IPS-18a (cell line): ENCODE data around the gene SMYD3.

Source experiments
- H3K27ac ChIP-seq: one replicate; pipeline ENCODE4 v1.5.1; 2013; ENCODE audit warnings: low read length
- H3K27me3 ChIP-seq: one replicate; pipeline ENCODE4 v1.6.1; 2013; ENCODE audit warnings: mild to moderate bottlenecking, low read length; ENCODE audit not compliant: control insufficient read depth, insufficient read depth
- H3K36me3 ChIP-seq: one replicate; pipeline ENCODE4 v1.6.1; 2013; ENCODE audit warnings: low read depth, low read length; ENCODE audit not compliant: control insufficient read depth
- H3K4me1 ChIP-seq: one replicate; pipeline ENCODE4 v1.6.1; 2013; ENCODE audit warnings: low read depth, low read length; ENCODE audit not compliant: control insufficient read depth
- H3K4me3 ChIP-seq: one replicate; pipeline ENCODE4 v1.5.1; 2013; ENCODE audit warnings: low read length
- H3K9ac ChIP-seq: one replicate; pipeline ENCODE4 v1.6.1; 2013; ENCODE audit warnings: mild to moderate bottlenecking, low read length, moderate library complexity
- H3K9me3 ChIP-seq: one replicate; pipeline ENCODE4 v1.6.1; 2013; ENCODE audit warnings: low read depth, low read length; ENCODE audit not compliant: control insufficient read depth

Gene SMYD3

DNA sequence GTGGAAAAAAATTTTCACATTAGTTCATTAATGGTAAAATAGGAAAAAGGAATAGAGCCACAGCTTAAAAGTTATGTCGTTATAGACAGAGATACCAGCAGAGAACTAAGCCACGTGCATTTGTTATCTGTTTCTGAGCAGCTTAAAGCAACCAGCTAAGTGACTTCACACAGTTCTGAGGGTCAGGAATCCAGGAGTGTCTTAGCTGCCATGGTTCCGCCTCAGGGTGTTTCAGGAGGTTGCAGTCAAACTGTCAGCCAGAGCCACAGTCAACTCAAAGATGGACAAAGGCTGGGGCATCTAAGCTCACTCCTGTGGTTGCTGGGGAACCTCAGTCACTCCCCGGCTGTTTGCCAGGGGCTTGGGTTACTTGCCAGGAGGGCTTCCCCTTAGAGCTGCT lies 515.8 kb downstream of the SMYD3 start:
- H3K4me3 ChIP-seq: no peak overlapping the region
- no peaks in the 10 kb centered on the region for H3K36me3 ChIP-seq
- H3K27me3 ChIP-seq: no peaks in the 10 kb centered on the region
- no peak overlapping the region for H3K27ac ChIP-seq
- H3K4me1 ChIP-seq: peaks cover 3% of the 10 kb centered on the region
- H3K9me3 ChIP-seq: no peaks in the 10 kb centered on the region
- no peak overlapping the region for H3K9ac ChIP-seq

DNA sequence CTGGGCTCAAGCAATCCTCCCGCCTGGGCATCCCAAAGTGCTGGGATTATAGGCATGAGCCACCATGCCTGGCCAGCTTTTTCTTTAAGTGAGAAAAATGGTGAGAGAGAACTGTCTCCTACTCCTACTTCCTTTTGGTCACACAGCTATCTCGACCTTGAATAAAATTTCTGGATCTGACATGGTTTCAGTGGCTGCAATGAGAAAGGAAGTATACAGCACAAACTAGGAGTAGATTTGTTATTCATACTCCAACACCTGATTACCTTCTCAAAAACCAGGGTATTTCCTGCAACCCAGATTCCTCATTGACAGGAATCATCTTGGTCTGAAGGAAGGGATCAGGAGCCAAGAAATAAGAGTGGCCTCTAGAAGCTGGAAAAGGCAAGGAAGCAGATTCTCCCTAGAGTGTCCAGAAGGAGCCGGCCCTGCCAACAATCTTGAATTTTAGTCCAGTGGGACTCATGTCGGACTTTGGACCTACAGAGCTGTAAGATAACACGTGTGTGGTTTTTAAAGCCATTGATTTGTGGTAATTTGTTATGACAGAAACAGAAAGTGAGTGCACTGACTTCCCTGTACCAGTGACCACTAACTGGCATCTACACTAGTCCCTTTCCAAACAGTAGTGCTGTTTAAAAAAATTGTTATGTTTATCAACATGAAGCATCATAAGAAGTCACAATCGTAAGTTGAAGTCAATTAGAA lies 516.6 kb downstream of the SMYD3 start:
- Histone ChIP-seq H3K27me3 (no peaks in the 10 kb centered on the region), H3K27ac (no peak overlapping the region), H3K36me3 (no peaks in the 10 kb centered on the region), H3K4me1 (peaks cover 3% of the 10 kb centered on the region), H3K9ac (no peak overlapping the region), H3K9me3 (no peaks in the 10 kb centered on the region), H3K4me3 (no peak overlapping the region)

DNA sequence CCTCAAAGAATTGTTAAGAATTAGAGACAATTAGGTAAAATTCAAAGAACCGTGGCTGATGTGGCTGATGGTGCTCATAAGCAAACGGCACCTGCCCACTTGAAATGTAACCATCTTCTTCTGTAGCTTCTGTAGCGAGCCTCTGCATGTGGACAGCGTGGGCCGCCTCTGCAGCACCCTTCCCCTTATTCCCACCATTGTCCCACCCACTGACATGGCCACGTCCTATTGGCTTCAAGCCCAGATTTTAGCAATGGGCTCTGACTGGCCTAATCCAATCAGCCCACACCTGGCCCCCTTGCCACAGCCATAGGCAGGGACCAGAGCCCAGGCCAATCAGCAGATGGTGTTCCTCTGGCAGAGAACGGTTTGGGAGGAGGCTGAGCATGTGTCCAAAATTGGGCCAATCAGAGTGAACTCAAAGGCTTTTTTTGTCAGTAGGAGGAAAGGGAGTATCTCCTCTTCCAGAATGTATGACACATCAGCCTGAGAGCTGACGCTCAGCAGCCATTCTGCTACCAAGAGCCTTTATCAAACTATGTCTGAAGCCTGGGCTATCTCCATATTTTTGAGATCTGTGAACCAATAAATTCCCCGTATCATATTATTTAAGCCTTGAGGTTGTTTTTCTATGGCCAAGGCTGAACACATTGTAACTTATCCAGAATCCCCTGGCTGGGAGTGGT lies 518.5 kb downstream of the SMYD3 start:
- no peaks in the 10 kb centered on the region for H3K9me3 ChIP-seq
- no peak overlapping the region for H3K4me3 ChIP-seq
- no peak overlapping the region for H3K9ac ChIP-seq
- no peaks in the 10 kb centered on the region for H3K27me3 ChIP-seq
- peaks cover 3% of the 10 kb centered on the region for H3K4me1 ChIP-seq
- no peaks in the 10 kb centered on the region for H3K36me3 ChIP-seq
- no peak overlapping the region for H3K27ac ChIP-seq

DNA sequence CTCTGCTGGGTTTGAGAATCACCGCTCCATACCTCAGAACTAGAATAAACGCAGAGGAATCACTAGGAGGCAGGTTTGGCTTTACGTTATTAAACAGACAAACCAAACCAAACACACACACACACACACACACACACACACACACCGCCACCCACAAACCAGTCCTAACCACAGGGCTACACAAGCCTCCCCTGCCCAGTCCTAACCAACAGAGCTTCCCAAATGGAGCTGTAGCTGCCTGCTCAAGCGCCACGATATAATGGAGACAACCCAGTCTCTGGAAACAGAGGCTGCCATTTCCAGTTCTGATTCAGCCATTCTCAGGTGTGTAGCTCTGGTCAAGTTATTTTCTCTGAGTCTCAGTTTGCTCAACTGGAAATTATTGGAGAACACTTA lies 519.1 kb downstream of the SMYD3 start:
- Histone ChIP-seq H3K27me3 (no peaks in the 10 kb centered on the region), H3K27ac (no peak overlapping the region), H3K9me3 (no peaks in the 10 kb centered on the region), H3K4me1 (peaks cover 3% of the 10 kb centered on the region), H3K9ac (no peak overlapping the region), H3K36me3 (no peaks in the 10 kb centered on the region), H3K4me3 (no peak overlapping the region)

DNA sequence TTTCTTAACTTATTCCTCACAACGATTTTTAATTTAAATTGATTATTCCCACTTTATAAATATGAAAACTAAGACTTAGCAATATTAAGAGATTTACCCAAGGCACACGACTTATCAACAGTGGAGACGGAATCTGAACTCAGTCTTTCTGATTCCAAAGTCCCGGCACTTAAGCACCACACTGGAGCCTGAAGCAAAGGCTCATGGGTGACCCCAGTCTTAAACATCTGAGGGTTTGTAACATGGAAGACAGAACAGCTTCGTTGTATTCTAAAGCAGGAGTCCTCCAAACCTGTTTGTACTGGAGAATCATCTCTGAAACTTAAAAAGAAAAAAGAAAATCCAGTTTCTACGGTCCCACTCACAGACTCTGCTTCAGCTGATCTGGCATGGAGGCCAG lies 519.5 kb downstream of the SMYD3 start:
- no peaks in the 10 kb centered on the region for H3K36me3 ChIP-seq
- H3K4me3 ChIP-seq: no peak overlapping the region
- no peaks in the 10 kb centered on the region for H3K9me3 ChIP-seq
- peaks cover 3% of the 10 kb centered on the region for H3K4me1 ChIP-seq
- H3K27me3 ChIP-seq: no peaks in the 10 kb centered on the region
- no peak overlapping the region for H3K9ac ChIP-seq
- H3K27ac ChIP-seq: no peak overlapping the region

DNA sequence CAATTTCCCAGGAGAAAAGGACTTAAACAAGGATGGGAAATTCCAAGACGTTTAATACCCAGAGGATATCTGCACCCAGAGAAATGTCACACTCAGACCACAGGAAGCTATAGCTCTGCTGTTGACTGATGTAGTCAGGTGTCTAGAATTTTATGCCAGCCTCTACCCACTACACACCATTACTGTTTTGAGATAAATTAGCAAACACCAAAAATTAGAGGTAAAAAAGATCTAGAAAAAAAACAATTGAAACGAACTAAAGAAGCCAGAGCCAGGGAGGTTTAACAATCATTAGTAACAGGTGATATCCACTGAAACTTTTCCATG lies 519.9 kb downstream of the SMYD3 start:
- Histone ChIP-seq H3K36me3 (no peaks in the 10 kb centered on the region), H3K4me3 (no peak overlapping the region), H3K9me3 (no peaks in the 10 kb centered on the region), H3K4me1 (peaks cover 3% of the 10 kb centered on the region), H3K27ac (no peak overlapping the region), H3K9ac (no peak overlapping the region), H3K27me3 (no peaks in the 10 kb centered on the region)

DNA sequence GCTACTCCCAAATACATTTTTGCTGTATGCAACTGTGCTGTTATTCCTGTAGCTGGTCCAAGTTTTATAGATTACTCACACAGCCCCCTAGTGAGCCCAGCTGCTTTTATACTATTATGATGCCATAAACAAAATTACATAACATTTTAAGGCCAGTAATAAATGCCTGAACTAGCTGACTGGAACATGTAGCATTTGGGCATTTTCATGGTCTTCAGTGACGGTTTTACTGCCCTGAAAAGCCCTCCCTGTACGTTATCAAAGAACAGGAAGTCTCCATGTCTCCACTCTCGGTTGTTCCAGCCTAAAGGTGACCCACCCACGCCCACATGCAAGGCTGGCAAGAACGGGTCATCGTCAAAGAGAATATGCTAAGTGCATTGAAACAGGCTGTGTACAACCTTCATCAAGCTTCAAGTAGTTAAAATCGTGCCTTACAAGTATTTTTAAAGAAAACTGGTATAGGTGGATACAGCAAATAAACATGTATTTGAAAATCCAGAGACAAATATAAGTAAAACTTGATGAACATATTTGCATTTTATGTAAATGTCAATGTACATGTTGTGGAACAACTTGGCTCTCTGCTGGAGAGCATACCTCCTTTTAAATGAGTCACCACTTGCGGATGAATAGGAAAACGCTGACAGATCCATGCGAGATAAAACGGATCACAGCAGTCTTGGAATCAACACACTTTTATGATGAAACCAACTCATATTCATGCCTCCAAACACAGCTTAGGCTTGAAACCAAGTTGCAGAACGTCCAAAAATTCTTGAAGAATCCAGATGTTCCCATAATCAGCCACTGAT lies 520.5 kb downstream of the SMYD3 start:
- H3K36me3 ChIP-seq: no peaks in the 10 kb centered on the region
- no peak overlapping the region for H3K27ac ChIP-seq
- no peaks in the 10 kb centered on the region for H3K9me3 ChIP-seq
- no peak overlapping the region for H3K4me3 ChIP-seq
- H3K9ac ChIP-seq: no peak overlapping the region
- peaks cover 3% of the 10 kb centered on the region for H3K4me1 ChIP-seq
- no peaks in the 10 kb centered on the region for H3K27me3 ChIP-seq

DNA sequence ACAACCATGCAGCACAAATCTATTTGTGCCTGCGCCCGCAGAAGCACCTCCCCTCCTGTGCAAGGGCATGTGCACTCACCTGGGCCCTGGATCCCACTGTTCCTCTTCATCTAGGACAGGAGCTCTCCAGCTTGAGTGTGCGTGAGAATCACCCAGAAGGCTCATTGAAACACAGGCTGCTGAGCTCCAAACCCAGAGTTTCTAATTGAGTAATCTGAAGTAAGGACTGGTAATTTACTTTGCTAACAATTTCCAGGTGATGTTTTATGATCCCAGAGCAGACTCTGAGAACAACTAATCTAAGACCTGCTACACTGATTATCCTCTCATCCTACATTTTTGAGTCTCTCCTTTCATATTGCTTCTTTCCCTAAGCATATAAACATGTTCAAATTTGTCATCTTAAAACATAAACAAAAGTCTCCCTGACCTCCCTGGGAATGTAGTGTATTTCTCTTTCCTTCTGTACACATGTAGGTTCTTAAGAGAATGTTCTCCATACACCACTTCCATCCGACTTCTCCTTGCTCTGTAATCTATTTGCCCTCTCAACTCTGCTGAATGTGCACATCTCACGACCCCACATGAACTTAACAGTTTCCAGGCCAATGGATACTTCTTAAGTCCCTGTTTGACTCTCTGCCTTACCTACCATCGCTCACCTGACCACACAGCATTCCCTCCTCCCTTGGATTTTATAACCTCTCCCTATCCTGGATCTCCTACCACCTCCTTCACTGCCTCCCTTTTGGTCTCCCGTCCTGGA lies 522.5 kb downstream of the SMYD3 start:
- H3K4me3 ChIP-seq: no peak overlapping the region
- H3K27ac ChIP-seq: no peak overlapping the region
- no peak overlapping the region for H3K9ac ChIP-seq
- no peaks in the 10 kb centered on the region for H3K9me3 ChIP-seq
- peaks cover 3% of the 10 kb centered on the region for H3K4me1 ChIP-seq
- no peaks in the 10 kb centered on the region for H3K27me3 ChIP-seq
- H3K36me3 ChIP-seq: no peaks in the 10 kb centered on the region

DNA sequence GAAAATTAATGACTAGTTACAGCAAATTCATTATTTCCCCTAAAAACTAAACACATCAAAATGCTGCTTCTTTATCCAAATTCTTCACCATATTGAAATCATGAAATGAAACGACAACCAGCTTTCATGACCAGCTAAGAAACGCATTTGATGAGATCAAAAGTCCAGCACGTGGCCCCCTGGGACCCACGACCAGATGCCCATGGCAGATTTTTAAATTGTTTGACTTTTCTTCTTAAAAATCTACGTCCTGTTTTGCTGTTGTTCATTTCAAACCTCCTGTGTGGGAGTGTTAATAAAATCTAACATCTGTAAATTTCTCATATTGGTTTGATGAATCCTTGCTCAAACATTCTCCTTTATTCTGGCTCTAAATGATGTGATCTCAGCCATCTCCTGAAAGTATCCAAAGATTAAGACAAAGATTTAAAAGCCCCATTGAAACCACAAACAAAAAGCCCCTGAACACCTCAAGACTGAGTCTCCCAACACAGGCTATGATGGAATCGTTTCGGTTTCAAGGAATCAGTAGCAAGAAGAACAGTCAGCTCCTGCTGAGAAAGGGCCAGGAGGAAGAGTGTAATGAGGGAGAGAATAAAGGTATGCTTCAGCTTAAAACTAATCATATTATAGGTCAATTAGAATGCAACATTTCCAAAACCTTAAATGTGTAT lies 523.6 kb downstream of the SMYD3 start:
- no peaks in the 10 kb centered on the region for H3K9me3 ChIP-seq
- no peak overlapping the region for H3K4me3 ChIP-seq
- H3K36me3 ChIP-seq: no peaks in the 10 kb centered on the region
- no peak overlapping the region for H3K27ac ChIP-seq
- no peaks in the 10 kb centered on the region for H3K27me3 ChIP-seq
- H3K9ac ChIP-seq: no peak overlapping the region
- H3K4me1 ChIP-seq: peaks cover 3% of the 10 kb centered on the region

DNA sequence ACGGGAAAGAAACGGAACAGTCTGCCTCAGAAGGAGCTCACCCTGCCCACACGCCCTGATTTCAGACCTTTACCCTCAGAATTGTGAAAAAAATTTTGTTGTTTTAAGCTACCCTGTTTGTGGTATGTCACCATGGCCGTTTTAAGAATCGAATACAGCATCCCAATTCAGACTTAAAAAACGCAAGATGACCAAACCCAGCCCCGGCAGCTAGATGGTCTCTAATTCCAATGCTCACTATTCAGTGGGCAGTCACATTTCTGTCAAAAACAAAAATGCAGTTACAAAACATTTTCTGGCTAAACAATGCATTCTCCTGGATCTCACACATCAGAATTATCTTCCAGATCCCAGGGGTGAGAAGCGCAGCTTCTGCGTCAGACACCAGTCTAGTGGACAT lies 527.5 kb downstream of the SMYD3 start:
- Histone ChIP-seq H3K9ac (no peak overlapping the region), H3K27me3 (no peaks in the 10 kb centered on the region), H3K9me3 (no peaks in the 10 kb centered on the region), H3K4me3 (no peak overlapping the region), H3K4me1 (no peaks in the 10 kb centered on the region), H3K36me3 (no peaks in the 10 kb centered on the region), H3K27ac (no peak overlapping the region)

DNA sequence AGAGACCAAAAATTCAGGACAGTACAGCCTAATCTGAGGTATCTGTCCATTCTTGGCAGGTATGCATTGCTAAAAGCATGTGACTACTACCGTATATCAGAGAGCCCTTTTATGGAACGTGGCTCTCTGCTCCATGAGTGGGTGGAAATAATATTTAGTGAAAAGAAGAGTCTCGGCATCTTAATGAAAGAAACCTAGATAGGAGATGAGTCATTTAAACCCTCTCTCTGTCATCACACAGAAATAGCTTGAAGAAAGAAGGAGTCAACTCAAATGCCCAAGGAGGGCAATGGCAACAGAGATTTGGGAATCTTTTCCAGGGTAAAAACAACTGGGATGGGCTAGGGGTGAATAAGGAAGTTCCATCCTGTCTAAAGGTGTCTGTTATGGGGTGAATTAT lies 528.2 kb downstream of the SMYD3 start:
- Histone ChIP-seq H3K27ac (no peak overlapping the region), H3K4me3 (no peak overlapping the region), H3K4me1 (no peaks in the 10 kb centered on the region)

More for the DNA sequence above, 528.2 kb downstream of the SMYD3 start:
- Histone ChIP-seq H3K27me3 (no peaks in the 10 kb centered on the region), H3K36me3 (no peaks in the 10 kb centered on the region), H3K9ac (no peak overlapping the region), H3K9me3 (no peaks in the 10 kb centered on the region)
